Loucy (cell line): Measurements from ENCODE around the gene SLC1A5.

Experiments used
- EZH2phosphoT487 ChIP-seq: fragments of 200-600 bp; IDR thresholded peaks from 2 replicates; pipeline ENCODE4 v1.6.1; 2018; ENCODE audit warnings: antibody characterized with exemption, mild to moderate bottlenecking, moderate library complexity, borderline replicate concordance
- TF ChIP-seq, protein P1 (sequence below): fragments of 200-600 bp; sonication (generic); conservative IDR thresholded peaks from 2 replicates; pipeline ENCODE4 v1.5.1; 2014; ENCODE audit warnings: mild to moderate bottlenecking, antibody characterized with exemption, low read length

DNA sequence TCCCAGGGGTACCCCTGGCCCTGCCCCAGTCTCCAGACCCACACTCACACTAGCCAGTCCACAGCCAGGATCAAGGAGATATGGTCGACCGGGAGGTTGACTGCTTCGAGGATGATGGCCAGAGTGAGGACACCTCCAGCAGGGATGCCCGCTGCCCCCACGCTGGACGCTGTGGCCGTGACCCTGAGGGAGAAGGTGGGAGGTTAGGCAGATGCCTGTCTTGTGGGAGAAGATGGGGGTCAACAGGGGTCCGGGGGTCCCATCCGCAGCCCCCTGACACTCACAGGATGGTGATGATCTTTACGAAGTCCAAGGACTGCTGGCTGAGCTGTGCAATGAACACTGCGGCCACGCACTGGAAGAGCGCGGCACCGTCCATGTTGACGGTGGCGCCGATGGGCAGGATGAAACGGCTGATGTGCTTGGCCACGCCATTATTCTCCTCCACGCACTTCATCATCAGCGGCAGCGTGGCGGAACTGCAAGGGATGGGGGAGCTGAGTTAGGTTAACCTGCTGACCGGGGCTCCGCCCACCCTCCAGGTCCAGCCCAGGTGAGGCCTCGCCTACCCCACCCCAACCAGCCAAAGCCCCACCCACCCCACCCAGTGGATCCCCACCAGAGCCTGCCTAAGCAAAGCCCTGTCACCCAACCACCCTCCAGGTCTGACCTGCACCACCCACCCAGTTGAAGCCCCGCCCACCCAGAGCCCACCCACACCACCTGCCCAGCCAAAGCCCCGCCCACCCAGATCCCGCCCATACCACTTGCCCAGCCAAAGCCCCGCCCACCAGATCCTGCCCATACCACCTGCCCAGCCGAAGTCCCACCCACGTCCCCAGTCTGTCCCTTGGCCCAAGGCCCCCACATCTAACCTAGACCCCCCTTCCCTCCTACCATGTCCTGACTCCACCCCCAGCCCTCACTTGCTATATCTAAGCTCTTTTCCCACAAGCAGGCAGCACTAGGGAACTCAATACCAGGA lies 11.2 kb downstream of the SLC1A5 start:
- TF ChIP-seq, protein P1, sequence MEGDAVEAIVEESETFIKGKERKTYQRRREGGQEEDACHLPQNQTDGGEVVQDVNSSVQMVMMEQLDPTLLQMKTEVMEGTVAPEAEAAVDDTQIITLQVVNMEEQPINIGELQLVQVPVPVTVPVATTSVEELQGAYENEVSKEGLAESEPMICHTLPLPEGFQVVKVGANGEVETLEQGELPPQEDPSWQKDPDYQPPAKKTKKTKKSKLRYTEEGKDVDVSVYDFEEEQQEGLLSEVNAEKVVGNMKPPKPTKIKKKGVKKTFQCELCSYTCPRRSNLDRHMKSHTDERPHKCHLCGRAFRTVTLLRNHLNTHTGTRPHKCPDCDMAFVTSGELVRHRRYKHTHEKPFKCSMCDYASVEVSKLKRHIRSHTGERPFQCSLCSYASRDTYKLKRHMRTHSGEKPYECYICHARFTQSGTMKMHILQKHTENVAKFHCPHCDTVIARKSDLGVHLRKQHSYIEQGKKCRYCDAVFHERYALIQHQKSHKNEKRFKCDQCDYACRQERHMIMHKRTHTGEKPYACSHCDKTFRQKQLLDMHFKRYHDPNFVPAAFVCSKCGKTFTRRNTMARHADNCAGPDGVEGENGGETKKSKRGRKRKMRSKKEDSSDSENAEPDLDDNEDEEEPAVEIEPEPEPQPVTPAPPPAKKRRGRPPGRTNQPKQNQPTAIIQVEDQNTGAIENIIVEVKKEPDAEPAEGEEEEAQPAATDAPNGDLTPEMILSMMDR, result no peak
- TF ChIP-seq EZH2phosphoT487, result no peak
